Keratinocyte (primary cell): Measurements from ENCODE around the gene ELOB. TPM values are rescaled to one million over a fixed set of nuclear protein-coding genes. Genes with fewer than 3 reads are reported as not detected.
A peak's percentile ranks its signal among the peaks of the same experiment; 100 is the strongest.

Experiments
- DNase-seq: peaks from one replicate; pipeline ENCODE4 v3.0.0-alpha.2; 2011; ENCODE audit warnings: low read depth, missing footprints, low spot score
- FAIRE-seq: peaks from 2 replicates; lab custom pipeline; 2011; peaks lifted over from hg19 to GRCh38; lab: Jason Lieb, UNC
- H2AFZ ChIP-seq: 2 replicates; pipeline ENCODE4 v1.6.0; 2012; ENCODE audit warnings: low read length, control low read depth, inconsistent platforms; ENCODE audit not compliant: control insufficient read depth
- H3K27ac ChIP-seq: 2 replicates; pipeline ENCODE4 v1.5.1; 2011; ENCODE audit warnings: low read length; ENCODE audit not compliant: control insufficient read depth, insufficient read depth
- H3K27me3 ChIP-seq: 3 replicates; pipeline ENCODE4 v1.6.0; 2011; ENCODE audit warnings: low read length; ENCODE audit not compliant: control insufficient read depth, insufficient read depth; ENCODE audit errors: extremely low read depth
- H3K36me3 ChIP-seq, 2 experiments: 2 replicates in 1 of 2; 3 replicates in 1 of 2; pipeline ENCODE4 v1.5.1; 2011; ENCODE audit warnings: low read length in 2 of 2, mild to moderate bottlenecking in 1 of 2; ENCODE audit not compliant: control insufficient read depth in 2 of 2, insufficient read depth in 2 of 2; ENCODE audit errors: extremely low read depth in 1 of 2
- H3K4me1 ChIP-seq: 3 replicates; pipeline ENCODE4 v1.5.1; 2011; ENCODE audit warnings: low read length; ENCODE audit not compliant: control insufficient read depth, insufficient read depth; ENCODE audit errors: extremely low read depth
- H3K4me2 ChIP-seq: 3 replicates; pipeline ENCODE4 v1.6.0; 2011; ENCODE audit warnings: low read depth, low read length; ENCODE audit not compliant: control insufficient read depth, insufficient read depth; ENCODE audit errors: extremely low read depth
- H3K4me3 ChIP-seq, 3 experiments: fragments of 200-600 bp in 1 of 3; sonication (generic) in 1 of 3; 2 replicates in 2 of 3; 3 replicates in 1 of 3; pipeline ENCODE4 v1.5.1; 2011 to 2016; ENCODE audit warnings: low read length in 3 of 3, mild to moderate bottlenecking in 3 of 3, control low read depth in 2 of 3, inconsistent platforms in 1 of 3, low read depth in 1 of 3, mixed read lengths in 1 of 3, mixed run types in 1 of 3, moderate library complexity in 1 of 3; ENCODE audit not compliant: control insufficient read depth in 2 of 3, insufficient read depth in 2 of 3; ENCODE audit errors: extremely low read depth in 1 of 3
- H3K79me2 ChIP-seq: 2 replicates; pipeline ENCODE4 v1.6.0; 2012; ENCODE audit warnings: low read length; ENCODE audit not compliant: control insufficient read depth, insufficient read depth
- H3K9ac ChIP-seq: 3 replicates; pipeline ENCODE4 v1.6.0; 2011; ENCODE audit warnings: low read length; ENCODE audit not compliant: control insufficient read depth, insufficient read depth; ENCODE audit errors: extremely low read depth
- H3K9me1 ChIP-seq: 3 replicates; pipeline ENCODE4 v1.6.0; 2011; ENCODE audit warnings: low read length; ENCODE audit not compliant: control insufficient read depth, insufficient read depth; ENCODE audit errors: extremely low read depth
- H3K9me3 ChIP-seq: 2 replicates; pipeline ENCODE4 v1.5.1; 2012; ENCODE audit warnings: low read depth, low read length; ENCODE audit not compliant: control insufficient read depth
- H4K20me1 ChIP-seq: 3 replicates; pipeline ENCODE4 v1.6.0; 2011; ENCODE audit warnings: low read length; ENCODE audit not compliant: control insufficient read depth, insufficient read depth; ENCODE audit errors: extremely low read depth
- EZH2 ChIP-seq: IDR thresholded peaks from one replicate; pipeline ENCODE4 v1.6.1; 2012; ENCODE audit warnings: inconsistent platforms, mild to moderate bottlenecking, low read length, moderate library complexity
- dilution Hi-C: fragments of 300-500 bp; cut with MboI; formaldehyde crosslinking; loops from one replicate; pipeline ENCODE4 v1.7.0; 2020; ENCODE audit warnings: low sequenced_read_pairs; ENCODE audit not compliant: extremely low pct_ligation_motif_present
- polyA plus RNA-seq, 5 experiments: library from polyadenylated mRNA; depleted of rRNA in 3 of 5; stranded (reverse) in 3 of 5; stranded (forward) in 1 of 5; unstranded in 1 of 5; fragments of >200 nt; gene quantifications; 1 replicate in 1 of 5; 2 replicates in 3 of 5; 3 replicates in 1 of 5; pipeline versions ENCODE4 v1.2.1 to v1.2.3, GENCODE V29; 2011 to 2012; ENCODE audit warnings: missing spikeins in 2 of 5, low read depth in 1 of 5, low replicate concordance in 1 of 5
- TF ChIP-seq, protein P1 (sequence below), 3 experiments: IDR thresholded peaks in 1 of 3; conservative IDR thresholded peaks in 1 of 3; optimal IDR thresholded peaks in 1 of 3; 2 replicates in 2 of 3; 3 replicates in 1 of 3; pipeline versions ENCODE3 to v1.5.1; 2011; ENCODE audit warnings: low read length in 3 of 3, mild to moderate bottlenecking in 3 of 3, moderate library complexity in 2 of 3, control low read depth in 1 of 3, inconsistent platforms in 1 of 3; ENCODE audit not compliant: insufficient read depth in 2 of 3; ENCODE audit errors: extremely low read depth in 1 of 3

ELOB gene
- polyA plus RNA-seq, 1 donor (not counting 4 experiments of a cell fraction or from before 2014, with no cell fraction given) = 235 TPM

DNA sequence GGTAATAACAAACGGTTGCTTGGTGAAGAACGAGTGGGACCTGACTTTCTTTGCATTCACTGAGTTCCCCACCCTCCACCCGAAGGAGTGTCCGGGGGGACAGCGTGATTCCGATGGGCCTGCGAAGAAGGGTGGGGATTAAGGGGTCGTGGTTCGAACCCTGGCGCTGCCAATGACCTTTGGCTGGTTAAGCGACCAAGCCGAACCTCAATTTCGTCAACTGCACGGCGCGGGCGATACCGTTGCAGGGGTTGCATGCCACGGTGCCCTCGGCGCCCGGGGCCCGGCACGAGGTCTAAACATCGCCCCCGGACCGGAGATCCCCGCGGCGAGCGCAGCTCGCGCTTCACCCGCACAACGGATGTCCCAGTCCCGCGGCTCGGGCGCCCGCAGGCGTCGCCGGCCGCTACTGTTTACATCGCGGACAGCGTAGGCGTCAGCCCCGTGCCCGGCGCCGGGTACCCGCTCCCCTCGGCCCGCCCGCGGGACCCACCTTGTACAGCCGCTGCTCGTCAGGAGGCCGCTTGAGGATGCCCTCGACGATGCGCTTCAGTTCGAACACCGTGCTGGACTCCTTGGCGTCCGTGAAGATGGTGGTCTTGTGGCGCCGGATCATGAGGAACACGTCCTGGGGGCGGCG, 460 bp downstream of the ELOB start:
- H3K9ac ChIP-seq = peak overlapping the region; percentile 87
- peak overlapping the region; percentile 77 to 85 (median 78) for H3K4me3 ChIP-seq
- peak overlapping the region; percentile 81 for H3K27ac ChIP-seq
- peak overlapping the region; percentile 62 for H2AFZ ChIP-seq
- TF ChIP-seq, protein P1, sequence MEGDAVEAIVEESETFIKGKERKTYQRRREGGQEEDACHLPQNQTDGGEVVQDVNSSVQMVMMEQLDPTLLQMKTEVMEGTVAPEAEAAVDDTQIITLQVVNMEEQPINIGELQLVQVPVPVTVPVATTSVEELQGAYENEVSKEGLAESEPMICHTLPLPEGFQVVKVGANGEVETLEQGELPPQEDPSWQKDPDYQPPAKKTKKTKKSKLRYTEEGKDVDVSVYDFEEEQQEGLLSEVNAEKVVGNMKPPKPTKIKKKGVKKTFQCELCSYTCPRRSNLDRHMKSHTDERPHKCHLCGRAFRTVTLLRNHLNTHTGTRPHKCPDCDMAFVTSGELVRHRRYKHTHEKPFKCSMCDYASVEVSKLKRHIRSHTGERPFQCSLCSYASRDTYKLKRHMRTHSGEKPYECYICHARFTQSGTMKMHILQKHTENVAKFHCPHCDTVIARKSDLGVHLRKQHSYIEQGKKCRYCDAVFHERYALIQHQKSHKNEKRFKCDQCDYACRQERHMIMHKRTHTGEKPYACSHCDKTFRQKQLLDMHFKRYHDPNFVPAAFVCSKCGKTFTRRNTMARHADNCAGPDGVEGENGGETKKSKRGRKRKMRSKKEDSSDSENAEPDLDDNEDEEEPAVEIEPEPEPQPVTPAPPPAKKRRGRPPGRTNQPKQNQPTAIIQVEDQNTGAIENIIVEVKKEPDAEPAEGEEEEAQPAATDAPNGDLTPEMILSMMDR (optimal IDR thresholded peaks at IDR 0.05 in 1 of 3, IDR thresholded peaks at IDR 0.05 in 1 of 3, conservative IDR thresholded peaks at IDR 0.05 in 1 of 3; ENCODE audit: extremely low read depth in 1 of 3, insufficient read depth in 2 of 3, low read length in 3 of 3) = no peak
- TF ChIP-seq EZH2 = no peak
- DNase-seq = no peak
- peaks cover 18 to 21% of the 10 kb centered on the region in 2 experiments for H3K36me3 ChIP-seq
- no peak for FAIRE-seq
- H4K20me1 ChIP-seq = peaks cover 3% of the 10 kb centered on the region
- no peaks in the 10 kb centered on the region for H3K27me3 ChIP-seq
- peaks cover 16% of the 10 kb centered on the region for H3K4me1 ChIP-seq
- peaks cover 28% of the 10 kb centered on the region for H3K79me2 ChIP-seq
- dilution Hi-C loops = no loop called here
- peak overlapping the region; percentile 97 for H3K4me2 ChIP-seq
- H3K9me1 ChIP-seq = no peaks in the 10 kb centered on the region
- H3K9me3 ChIP-seq = no peaks in the 10 kb centered on the region

DNA sequence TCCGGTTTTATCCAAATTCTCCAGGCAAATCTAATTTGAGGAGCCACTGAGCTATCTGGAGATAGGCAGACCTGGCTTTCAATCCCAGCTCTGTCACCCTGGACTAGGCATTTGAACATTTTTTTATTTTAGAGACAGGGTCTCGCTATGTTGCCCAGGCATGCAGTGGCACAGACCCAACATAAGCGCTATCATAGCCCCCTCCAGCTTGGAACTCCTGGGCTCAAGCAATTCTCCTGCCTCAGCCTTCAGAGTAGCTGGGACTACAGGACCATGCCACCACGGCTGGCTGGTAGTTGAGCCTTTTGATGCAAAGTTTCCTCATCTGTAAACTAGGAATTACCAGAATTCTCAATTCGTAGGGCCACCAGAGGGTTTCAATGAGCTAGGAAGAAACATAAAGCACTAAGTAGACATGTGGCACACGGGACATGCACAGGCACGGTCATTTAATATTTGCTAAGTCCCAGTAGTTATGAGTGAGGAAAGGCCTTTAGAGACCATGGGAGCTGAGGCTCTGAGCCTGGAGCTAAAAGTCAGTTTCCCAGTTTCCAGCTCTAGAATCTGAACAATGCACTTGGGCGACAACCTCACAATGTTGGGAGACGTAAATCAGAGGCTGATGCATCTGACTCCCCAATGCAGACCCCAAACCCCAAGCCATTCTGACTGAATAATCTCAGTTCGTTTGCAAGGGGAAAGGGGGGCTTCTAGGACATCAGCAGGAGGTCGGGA, 1.1 kb downstream of the ELOB start:
- DNase-seq (no peak), FAIRE-seq (no peak)
- peaks cover 16% of the 10 kb centered on the region for H3K4me1 ChIP-seq
- peak overlapping the region; percentile 81 for H3K27ac ChIP-seq
- H3K9me1 ChIP-seq = no peaks in the 10 kb centered on the region
- no peaks in the 10 kb centered on the region for H3K9me3 ChIP-seq
- H3K79me2 ChIP-seq = peaks cover 28% of the 10 kb centered on the region
- peaks cover 25% of the 10 kb centered on the region in 2 experiments for H3K36me3 ChIP-seq
- no peak for TF ChIP-seq EZH2
- TF ChIP-seq, protein P1 (optimal IDR thresholded peaks at IDR 0.05 in 1 of 3, IDR thresholded peaks at IDR 0.05 in 1 of 3, conservative IDR thresholded peaks at IDR 0.05 in 1 of 3; ENCODE audit: extremely low read depth in 1 of 3, insufficient read depth in 2 of 3, low read length in 3 of 3) = no peak
- H3K27me3 ChIP-seq = no peaks in the 10 kb centered on the region
- H3K4me3 ChIP-seq = peak overlapping the region; percentile 77 to 85 (median 78)
- dilution Hi-C loops = no loop called here
- H3K9ac ChIP-seq = peak overlapping the region; percentile 87
- no peak overlapping the region for H2AFZ ChIP-seq
- peak overlapping the region; percentile 97 for H3K4me2 ChIP-seq
- peaks cover 4% of the 10 kb centered on the region for H4K20me1 ChIP-seq
